MM.1S (cell line): ENCODE measurements around the gene PTPRG.

ENCODE experiments used
- DNase-seq: peaks from one replicate; pipeline ENCODE4 v3.0.0-alpha.2; 2015
- H2AFZ ChIP-seq: fragments of 300-600 bp; sonication (generic); 2 replicates; pipeline ENCODE4 v1.6.0; 2016; ENCODE audit warnings: antibody characterized with exemption, low read length
- H3F3A ChIP-seq: fragments of 300-600 bp; sonication (generic); 2 replicates; pipeline ENCODE4 v1.6.1; 2016; ENCODE audit warnings: mild to moderate bottlenecking, antibody characterized with exemption, low read length, moderate library complexity, mixed read lengths; ENCODE audit not compliant: insufficient read depth
- H3K27ac ChIP-seq: fragments of 300-600 bp; sonication (generic); 2 replicates; pipeline ENCODE4 v1.5.1; 2016; ENCODE audit warnings: mild to moderate bottlenecking, low read length
- H3K27me3 ChIP-seq: fragments of 300-600 bp; sonication (generic); replicated peaks from 2 replicates; pipeline ENCODE4 v1.6.0; 2016; ENCODE audit warnings: low read length; ENCODE audit not compliant: insufficient read depth
- H3K36me3 ChIP-seq: fragments of 300-600 bp; sonication (generic); replicated peaks from 2 replicates; pipeline ENCODE4 v1.6.1; 2016; ENCODE audit warnings: mild to moderate bottlenecking, low read length, mixed read lengths; ENCODE audit not compliant: insufficient read depth
- H3K4me1 ChIP-seq: fragments of 300-600 bp; sonication (generic); 2 replicates; pipeline ENCODE4 v1.6.1; 2016; ENCODE audit warnings: low read length, mixed read lengths
- H3K4me2 ChIP-seq: fragments of 300-600 bp; sonication (generic); 2 replicates; pipeline ENCODE4 v1.6.0; 2016; ENCODE audit warnings: low read depth, low read length
- H3K4me3 ChIP-seq: fragments of 300-600 bp; sonication (generic); 2 replicates; pipeline ENCODE4 v1.5.1; 2016; ENCODE audit warnings: low read length, mixed read lengths
- H3K79me2 ChIP-seq: fragments of 300-600 bp; sonication (generic); 2 replicates; pipeline ENCODE4 v1.6.1; 2016; ENCODE audit warnings: mixed run types, low read length, mixed read lengths
- H3K9ac ChIP-seq: fragments of 300-600 bp; sonication (generic); 2 replicates; pipeline ENCODE4 v1.6.1; 2016; ENCODE audit warnings: low read length, mixed read lengths
- H3K9me2 ChIP-seq: fragments of 300-600 bp; sonication (generic); replicated peaks from 2 replicates; pipeline ENCODE4 v1.6.1; 2016; ENCODE audit warnings: mild to moderate bottlenecking, low read length, mixed read lengths; ENCODE audit not compliant: insufficient read depth
- H3K9me3 ChIP-seq: fragments of 300-600 bp; sonication (generic); replicated peaks from 2 replicates; pipeline ENCODE4 v1.6.1; 2016; ENCODE audit warnings: mild to moderate bottlenecking, low read length, mixed read lengths; ENCODE audit not compliant: insufficient read depth
- H4K20me1 ChIP-seq: fragments of 300-600 bp; sonication (generic); 2 replicates; pipeline ENCODE4 v1.6.1; 2016; ENCODE audit warnings: mild to moderate bottlenecking, low read length, moderate library complexity, mixed read lengths; ENCODE audit not compliant: insufficient read depth
- EZH2 ChIP-seq: fragments of 300-600 bp; sonication (generic); optimal IDR thresholded peaks from 2 replicates; pipeline ENCODE3; 2017; ENCODE audit warnings: low read depth, mild to moderate bottlenecking, antibody characterized with exemption, low read length, mixed read lengths
- EZH2phosphoT487 ChIP-seq: fragments of 300-600 bp; sonication (generic); IDR thresholded peaks from 2 replicates; pipeline ENCODE4 v1.6.1; 2018; ENCODE audit warnings: antibody characterized with exemption, low read length
- TF ChIP-seq, protein P1 (sequence below): fragments of 300-600 bp; sonication (generic); IDR thresholded peaks from 2 replicates; pipeline ENCODE4 v1.5.1; 2016; ENCODE audit warnings: antibody characterized with exemption, low read length, mixed read lengths

PTPRG gene

DNA sequence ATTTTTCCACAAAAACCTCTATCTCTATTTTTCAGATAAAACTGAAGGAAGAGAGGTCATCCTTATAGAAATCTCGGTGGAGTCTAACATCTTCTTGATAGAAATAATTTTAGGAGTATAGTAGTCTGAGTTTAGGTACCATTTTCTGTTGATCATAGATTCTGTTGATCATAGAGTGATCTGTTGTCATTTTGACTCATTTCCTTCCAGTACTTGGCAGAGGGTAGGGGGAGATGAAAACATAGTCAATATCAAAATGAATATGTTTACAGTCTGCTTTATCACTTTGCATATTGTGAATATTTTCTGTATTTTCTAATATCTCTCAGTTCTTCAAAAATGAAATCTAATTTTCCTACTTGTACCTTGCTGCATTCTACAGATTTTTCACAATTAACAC lies 458.5 kb downstream of the PTPRG start:
- Histone ChIP-seq H2AFZ (no peak overlapping the region), H3K27ac (no peak overlapping the region), H3K4me3 (no peak overlapping the region), H3K36me3 (no peaks in the 10 kb centered on the region), H3K9me2 (no peaks in the 10 kb centered on the region), H3K27me3 (no peaks in the 10 kb centered on the region), H3K79me2 (no peaks in the 10 kb centered on the region), H3K9ac (no peak overlapping the region), H3K9me3 (no peaks in the 10 kb centered on the region), H3K4me1 (no peaks in the 10 kb centered on the region), H4K20me1 (no peaks in the 10 kb centered on the region), H3K4me2 (no peak overlapping the region), H3F3A (no peaks in the 10 kb centered on the region)
- no peak for DNase-seq
- TF ChIP-seq EZH2 (no peak), EZH2phosphoT487 (no peak)
- TF ChIP-seq, protein P1, sequence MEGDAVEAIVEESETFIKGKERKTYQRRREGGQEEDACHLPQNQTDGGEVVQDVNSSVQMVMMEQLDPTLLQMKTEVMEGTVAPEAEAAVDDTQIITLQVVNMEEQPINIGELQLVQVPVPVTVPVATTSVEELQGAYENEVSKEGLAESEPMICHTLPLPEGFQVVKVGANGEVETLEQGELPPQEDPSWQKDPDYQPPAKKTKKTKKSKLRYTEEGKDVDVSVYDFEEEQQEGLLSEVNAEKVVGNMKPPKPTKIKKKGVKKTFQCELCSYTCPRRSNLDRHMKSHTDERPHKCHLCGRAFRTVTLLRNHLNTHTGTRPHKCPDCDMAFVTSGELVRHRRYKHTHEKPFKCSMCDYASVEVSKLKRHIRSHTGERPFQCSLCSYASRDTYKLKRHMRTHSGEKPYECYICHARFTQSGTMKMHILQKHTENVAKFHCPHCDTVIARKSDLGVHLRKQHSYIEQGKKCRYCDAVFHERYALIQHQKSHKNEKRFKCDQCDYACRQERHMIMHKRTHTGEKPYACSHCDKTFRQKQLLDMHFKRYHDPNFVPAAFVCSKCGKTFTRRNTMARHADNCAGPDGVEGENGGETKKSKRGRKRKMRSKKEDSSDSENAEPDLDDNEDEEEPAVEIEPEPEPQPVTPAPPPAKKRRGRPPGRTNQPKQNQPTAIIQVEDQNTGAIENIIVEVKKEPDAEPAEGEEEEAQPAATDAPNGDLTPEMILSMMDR: no peak

- no peak for TF ChIP-seq EZH2
- TF ChIP-seq, protein P1: no peak
- TF ChIP-seq EZH2phosphoT487: no peak
- no peak overlapping the region for H3K9ac ChIP-seq
- no peak overlapping the region for H3K27ac ChIP-seq
- H3K27me3 ChIP-seq: no peaks in the 10 kb centered on the region
- no peaks in the 10 kb centered on the region for H3F3A ChIP-seq
- DNase-seq: no peak
- H3K4me1 ChIP-seq: no peaks in the 10 kb centered on the region
- no peak overlapping the region for H3K4me2 ChIP-seq
- no peaks in the 10 kb centered on the region for H3K36me3 ChIP-seq
- no peaks in the 10 kb centered on the region for H4K20me1 ChIP-seq
- no peak overlapping the region for H3K4me3 ChIP-seq
- H3K9me3 ChIP-seq: no peaks in the 10 kb centered on the region
- no peak overlapping the region for H2AFZ ChIP-seq
- no peaks in the 10 kb centered on the region for H3K79me2 ChIP-seq
- H3K9me2 ChIP-seq: no peaks in the 10 kb centered on the region
Measured at GRCh38 chr3:62020706-62021105, 459.3 kb downstream of the PTPRG start.

DNA sequence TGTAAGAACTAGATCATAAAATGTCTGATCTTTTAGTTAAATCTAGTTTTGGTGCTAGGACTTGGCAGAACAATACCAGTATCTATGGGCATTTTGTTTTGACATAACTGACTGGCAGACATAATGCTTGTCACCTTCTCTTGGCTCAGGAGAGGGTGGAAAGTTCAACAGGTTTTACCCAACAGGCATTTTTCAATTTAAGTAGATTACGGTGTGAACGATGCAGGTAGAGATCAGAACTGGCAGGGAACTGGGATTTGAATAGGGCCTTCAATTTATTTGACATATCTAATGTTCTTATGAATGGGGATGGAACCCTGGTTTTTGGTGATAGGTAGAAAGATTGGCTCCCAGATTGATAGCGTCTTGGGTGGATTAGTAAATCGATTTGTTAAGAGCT lies 460.9 kb downstream of the PTPRG start:
- Histone ChIP-seq H3K27ac (no peak overlapping the region), H3F3A (no peaks in the 10 kb centered on the region), H3K9ac (no peak overlapping the region), H3K79me2 (no peaks in the 10 kb centered on the region), H3K4me3 (no peak overlapping the region), H3K9me2 (no peaks in the 10 kb centered on the region), H3K9me3 (no peaks in the 10 kb centered on the region), H2AFZ (no peak overlapping the region), H3K36me3 (no peaks in the 10 kb centered on the region), H3K4me1 (no peaks in the 10 kb centered on the region), H4K20me1 (no peaks in the 10 kb centered on the region), H3K4me2 (no peak overlapping the region), H3K27me3 (no peaks in the 10 kb centered on the region)
- DNase-seq: no peak
- no peak for TF ChIP-seq EZH2
- TF ChIP-seq, protein P1: no peak
